ENCODE measurements around the gene CFAP410. TPM values are rescaled to one million over a fixed set of nuclear protein-coding genes. Genes with fewer than 3 reads are reported as not detected.
A peak's percentile ranks its signal among the peaks of the same experiment; 100 is the strongest.
"Not testable (repeated sequence)": the region's sequence is repeated elsewhere in the genome, so short reads cannot be mapped to it uniquely, and the experiment has no call there.

CFAP410 gene
- total RNA-seq, 1 donor from 2014 or later: 9.6 TPM

DNA sequence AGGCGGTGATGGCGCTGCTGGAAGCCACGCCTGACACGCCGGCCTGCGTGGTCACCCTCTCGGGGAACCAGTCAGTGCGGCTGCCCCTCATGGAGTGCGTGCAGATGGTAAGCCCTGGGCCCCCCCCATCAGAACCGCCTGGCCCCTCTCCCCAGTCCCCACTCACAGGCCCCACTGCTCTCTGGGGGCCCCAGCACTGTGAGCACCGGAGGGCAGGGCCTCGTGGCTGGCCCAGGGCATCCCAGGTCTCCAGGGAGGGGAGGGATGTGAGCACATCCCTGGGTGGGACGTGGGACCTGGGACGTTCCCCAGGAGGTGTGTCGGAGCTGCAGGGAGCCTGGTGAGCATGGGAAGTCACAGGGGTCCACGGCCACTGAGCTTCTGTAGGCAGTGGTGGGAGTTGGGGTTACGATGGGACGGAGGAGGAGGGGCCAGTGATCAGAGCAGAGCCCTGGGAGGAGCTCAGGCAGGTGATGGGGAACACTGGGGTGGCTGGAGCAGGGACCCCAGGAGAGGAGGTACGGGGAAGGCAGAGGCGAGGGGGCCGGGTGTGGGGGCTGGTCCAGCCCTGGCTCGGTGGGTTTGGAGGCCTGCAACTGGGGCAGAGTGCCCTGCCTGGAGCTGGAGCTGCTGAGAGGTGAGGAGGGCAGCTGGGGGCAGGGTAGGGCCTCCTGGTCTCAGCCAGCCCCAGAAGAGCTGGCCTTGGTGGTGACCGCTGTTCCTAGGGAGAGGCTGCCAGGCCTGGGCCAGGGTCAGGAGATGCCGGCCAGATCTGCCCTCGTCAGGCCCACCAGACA is 20.5 kb downstream of the CFAP410 start:
- no peak for DNase-seq (ENCODE audit: low read depth, low spot score)

DNA sequence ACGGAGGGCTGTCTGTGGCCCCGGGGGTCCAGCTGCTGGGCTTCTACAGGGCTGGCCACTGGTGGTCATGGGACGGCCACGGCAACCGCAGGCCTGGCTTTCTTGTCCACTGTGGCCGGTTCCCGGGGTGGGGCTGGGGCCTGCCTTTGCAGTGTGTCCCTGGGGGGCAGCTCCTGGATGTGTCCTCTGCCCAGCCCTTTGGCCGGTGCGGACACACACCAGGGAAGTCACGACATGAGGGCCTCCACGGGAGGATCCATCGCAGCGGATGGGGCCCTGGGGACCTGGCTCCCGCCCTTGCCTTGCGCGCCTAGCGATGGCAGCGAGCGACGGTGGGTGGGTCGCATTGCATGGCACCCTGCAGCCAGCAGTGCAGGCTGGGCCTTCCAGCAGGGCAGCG is 21.3 kb downstream of the CFAP410 start:
- DNase-seq (ENCODE audit: low read depth, low spot score): no peak

DNA sequence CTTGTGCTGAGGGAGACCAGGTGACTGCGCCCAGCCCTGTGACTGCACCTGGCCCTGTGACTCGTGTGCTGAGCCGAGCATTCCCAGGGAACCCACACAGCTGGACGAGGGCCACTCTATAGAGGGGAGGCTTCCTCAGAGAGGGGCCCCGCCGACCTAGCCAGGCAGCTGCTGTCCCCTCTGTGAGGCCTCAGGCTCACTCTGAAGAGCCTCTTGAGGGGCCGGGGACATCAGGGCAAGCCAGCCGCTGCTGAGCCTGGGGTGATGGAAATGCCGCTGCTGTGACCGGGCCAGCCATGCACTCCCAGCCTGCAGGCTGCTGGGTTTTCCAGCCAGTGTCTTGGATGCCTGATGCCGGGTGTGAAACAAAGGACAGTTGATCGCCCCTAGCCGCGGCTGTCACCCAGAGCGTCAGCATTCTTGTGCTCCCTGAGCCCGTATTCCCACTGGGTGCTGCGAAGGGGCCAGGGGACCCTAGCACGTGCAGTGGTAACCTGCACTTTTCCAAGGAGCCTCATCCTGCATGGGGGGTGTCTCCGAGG is 21.9 kb downstream of the CFAP410 start:
- DNase-seq (ENCODE audit: low read depth, low spot score): no peak

DNA sequence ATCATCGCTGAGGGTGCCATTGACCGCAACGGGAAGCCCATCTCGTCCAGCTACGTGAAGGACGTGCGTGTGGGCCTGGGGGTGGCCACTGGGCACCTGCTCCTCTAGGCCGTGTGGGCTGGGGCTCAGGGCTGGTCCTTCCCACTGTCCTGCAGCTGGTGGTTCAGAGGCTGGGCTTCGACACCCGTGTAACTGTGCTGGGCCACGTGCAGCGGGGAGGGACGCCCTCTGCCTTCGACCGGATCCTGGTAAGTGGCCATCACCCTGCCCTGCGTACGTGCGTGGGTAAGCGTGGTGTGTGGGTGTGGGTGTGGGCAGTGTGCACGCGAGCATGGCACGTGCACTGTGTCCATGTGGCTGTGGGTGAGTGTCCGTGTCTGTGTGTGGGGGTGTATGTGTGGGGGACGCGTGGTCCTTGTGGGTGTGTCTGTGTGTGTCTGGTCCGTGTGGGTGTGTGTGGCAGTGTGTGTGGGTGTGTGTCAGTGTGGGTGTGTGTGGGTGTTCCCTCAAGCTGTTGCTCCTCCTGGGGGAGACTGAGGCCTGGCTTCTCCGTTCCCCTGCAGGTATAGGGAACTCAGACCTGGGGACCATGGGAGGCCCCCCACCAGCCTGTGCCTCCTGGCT is 22.8 kb downstream of the CFAP410 start:
- no peak for DNase-seq (ENCODE audit: low read depth, low spot score)

DNA sequence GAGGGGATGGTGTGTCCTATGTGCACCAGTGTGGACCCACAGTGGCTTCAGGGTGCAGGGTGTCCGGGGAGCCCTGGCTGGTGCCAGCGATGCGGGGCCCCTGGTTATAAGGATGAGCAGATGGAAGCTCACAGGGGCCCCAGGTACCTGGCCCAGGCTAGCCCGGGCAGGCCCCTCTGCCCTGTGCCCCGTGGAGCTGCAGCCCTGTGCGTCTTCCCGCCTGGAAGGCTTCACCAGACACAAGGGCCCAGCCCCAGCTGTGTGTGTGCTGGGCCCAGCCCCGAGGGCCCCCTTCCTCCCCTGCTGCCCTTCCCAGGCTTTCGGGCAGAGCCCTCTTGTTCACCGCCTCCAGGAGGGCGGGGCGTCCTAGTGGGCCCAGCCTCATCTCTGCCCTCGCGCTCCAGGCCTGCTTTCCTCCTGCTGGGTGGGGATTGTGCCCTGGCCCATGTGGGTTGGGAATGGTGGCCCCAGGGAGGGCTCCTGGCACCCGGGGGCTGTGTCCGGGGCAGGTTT is 23.4 kb downstream of the CFAP410 start:
- no peak for DNase-seq (ENCODE audit: low read depth, low spot score)

DNA sequence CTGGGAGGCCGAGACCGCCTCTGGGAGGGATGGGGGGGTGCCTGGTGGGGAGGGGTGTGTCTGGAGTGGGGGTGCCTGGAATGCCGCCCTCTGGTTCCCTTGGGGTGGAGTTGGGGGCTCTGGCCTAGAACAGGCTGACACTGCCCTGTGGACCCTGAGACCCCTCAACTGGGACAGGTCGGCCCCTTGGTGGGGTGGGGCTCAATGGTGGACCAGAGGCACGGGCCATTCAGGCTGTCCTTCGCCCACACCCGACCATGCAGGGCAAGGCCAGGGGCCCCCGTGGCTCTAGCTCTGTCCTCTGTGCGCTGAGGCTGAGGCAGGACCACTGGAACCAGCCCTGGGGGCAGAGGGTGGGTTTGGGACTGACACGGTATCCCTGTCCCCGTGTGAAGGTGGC is 24.6 kb downstream of the CFAP410 start:
- no peak for DNase-seq (ENCODE audit: low read depth, low spot score)

DNA sequence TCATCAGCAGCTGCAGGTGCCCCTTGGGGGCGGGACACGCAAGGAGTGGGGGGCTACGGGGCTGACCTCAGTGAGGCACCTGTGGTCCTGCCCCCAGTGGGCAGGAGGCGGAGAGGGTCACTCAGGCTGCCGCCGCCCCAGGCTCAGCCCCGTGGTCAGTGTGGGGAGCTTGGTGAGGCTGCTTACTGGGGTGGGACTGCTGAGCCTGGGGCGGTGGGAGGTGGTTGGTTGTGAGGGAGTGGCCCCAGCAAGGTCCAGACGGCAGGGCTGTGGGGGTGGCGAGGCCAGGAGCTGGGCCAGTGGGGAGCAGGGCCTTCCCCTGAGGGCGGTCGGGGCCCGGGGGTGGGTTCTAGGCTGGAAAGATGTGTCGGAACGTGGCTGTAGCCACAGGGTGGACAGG is 25.1 kb downstream of the CFAP410 start:
- no peak for DNase-seq (ENCODE audit: low read depth, low spot score)

DNA sequence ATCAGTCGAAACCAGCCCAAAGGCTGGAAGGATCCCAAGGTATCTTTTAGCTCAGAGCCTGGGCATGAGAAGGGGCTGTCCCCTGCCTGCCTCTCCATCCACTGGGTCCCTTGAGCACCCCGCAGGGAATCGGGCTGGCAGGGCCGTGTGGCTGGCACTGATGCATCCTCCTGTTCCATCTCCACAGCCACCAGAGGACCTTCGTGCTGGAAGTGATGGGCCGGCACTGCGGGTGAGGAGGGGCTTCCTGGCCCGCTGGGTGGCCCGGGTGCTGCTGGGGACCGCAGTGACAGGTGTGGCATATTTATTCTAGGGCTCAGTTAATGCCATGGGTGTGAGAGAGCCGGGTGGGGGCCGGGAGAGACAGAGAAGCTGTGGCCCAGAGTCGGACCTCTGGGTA is 25.7 kb downstream of the CFAP410 start:
- no peak for DNase-seq (ENCODE audit: low read depth, low spot score)

DNA sequence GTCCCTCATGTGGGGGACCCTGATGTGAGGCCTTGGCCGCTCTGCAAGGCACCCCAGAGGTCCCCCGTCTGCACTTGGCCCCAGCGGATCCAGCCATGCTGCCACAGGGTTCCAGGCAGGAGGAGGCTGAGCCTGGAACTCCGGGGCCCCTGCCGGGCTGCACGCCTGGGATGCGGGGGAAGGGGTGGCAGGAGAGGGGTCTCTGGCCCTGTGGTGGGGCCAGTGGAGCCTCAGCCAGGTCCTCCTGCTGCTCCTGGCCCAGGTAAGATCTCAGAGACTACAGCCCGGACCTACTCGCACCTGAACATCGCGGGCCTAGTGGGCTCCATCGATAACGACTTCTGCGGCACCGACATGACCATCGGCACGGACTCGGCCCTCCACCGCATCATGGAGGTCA is 26.5 kb downstream of the CFAP410 start:
- DNase-seq (ENCODE audit: low read depth, low spot score): no peak

DNA sequence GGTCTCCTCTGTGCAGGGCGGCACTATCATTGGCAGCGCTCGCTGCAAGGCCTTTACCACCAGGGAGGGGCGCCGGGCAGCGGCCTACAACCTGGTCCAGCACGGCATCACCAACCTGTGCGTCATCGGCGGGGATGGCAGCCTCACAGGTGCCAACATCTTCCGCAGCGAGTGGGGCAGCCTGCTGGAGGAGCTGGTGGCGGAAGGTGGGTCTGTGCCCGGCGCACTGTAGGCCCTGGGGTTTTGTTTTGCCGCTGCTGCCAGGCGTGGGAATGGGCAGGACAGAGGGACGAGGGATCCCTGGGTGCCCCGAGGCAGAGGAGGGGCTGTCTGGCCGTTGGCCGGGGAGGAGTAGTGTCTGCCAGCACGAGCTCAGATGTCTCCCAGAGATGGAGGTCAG is 27.1 kb downstream of the CFAP410 start:
- no peak for DNase-seq (ENCODE audit: low read depth, low spot score)

DNA sequence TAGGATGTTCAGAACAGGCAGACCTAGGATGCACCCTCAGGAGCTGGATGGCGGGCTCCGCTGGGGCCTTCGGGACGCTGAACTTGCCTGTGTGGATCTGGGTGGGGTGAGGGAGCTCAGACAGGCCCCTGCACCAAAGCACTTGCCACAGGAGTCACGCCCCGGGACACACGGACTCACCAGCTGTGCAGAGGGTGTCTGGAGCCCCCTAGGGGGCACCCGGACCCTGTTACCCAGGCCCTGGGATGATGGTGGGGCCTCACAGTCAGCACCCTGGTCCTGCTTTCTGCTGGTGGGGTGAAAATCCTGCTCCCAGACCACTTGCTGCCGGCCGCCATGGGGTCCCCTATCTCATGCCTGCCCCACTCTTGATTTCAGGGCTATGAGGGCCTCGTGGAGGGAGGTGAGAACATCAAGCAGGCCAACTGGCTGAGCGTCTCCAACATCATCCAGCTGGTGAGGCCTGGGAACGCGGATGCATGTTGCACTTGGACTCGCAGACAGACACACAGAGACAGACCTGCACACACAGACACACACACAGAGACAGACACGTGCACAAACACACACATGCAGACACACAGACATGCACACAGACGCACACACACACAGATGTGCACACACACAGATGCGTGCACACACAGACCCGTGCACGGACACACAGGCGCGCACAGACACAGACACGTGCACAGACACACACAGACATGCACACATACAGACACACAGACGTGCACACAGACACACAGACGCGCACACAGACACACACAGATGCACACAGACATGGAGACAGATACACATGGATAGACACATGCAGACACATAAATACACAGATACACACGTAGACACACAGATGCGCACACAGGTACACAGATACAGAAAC is 28.3 kb downstream of the CFAP410 start:
- DNase-seq (ENCODE audit: low read depth, low spot score): no peak

DNA sequence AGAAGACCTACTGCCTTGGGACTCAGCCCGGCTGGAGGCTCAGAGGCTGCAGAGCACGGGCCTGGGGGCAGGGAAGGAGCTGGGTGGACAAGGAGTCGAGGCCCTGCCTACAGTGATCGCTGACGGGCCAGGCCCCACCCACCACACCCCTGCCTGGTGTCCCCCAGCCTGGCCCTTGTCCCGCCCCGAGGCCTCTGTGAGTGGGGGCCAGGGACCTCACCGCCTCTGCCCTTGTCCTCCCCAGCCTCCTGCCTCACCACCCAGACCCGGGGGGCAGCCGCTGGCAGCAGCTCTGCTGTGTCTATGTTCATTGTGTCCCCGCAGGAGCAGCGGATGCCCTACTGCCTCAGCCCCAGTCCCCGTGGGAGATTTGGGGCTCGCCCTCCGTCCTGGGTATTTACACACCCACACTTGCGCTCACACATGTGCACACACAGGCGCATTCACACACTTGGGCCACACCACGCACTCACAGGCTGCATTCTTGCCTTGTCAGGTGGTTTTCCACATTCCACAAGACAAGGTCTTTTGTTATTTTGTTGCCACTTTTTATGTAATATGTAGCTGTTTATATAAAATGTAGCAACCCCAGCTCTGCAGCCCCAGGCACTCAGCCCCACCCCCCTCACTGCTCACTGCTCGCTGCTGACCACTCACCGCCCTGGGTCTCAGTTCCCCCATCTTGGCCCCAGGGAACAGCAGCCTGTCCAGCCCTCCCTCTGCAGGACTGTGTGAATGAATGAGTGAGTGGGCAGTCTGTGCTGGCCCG is 32.1 kb downstream of the CFAP410 start:
- DNase-seq (ENCODE audit: low read depth, low spot score): no peak

DNA sequence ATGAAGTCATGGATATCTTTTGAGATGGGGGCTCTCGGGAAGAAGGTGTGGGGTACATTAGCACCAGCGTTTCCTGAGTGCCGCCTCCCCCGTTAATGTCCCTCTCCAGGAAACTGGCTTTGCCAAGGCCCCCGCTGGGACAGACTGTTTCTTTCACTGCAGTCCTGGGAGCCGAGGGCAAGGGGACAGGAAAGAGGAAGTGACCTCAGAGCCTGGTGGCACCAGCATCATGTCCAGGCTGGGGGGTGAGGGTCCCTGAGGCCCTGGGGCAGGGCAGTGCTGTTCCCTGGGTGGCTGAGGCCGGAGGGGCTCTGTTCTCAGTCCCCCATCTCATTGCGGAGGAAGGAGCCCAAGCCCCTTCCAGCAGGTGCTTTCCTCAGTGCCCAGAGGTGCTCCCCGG is 33.5 kb downstream of the CFAP410 start:
- DNase-seq (ENCODE audit: low read depth, low spot score): no peak

DNA sequence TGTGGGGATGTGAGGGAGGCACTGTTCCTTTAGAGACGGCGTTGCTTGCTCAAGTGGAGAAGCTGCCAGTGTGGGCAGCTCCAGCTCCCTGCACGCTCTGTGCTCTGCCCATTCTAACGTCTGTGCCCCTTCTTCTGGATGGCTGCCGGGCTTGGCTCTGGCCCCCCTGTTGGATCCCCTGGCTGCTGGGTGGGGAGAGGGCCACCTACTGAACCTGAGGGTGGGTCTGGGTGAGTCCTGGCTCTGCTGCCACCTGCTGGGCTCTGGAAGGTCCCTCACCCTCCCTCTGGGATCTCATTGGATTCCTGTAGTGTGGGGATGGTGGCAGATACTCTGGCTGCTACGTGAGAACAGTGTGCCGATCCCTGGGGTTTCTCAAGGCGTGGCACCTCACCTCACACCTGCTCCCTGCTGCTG is 34.3 kb downstream of the CFAP410 start:
- DNase-seq (ENCODE audit: low read depth, low spot score): peak; percentile 10

DNA sequence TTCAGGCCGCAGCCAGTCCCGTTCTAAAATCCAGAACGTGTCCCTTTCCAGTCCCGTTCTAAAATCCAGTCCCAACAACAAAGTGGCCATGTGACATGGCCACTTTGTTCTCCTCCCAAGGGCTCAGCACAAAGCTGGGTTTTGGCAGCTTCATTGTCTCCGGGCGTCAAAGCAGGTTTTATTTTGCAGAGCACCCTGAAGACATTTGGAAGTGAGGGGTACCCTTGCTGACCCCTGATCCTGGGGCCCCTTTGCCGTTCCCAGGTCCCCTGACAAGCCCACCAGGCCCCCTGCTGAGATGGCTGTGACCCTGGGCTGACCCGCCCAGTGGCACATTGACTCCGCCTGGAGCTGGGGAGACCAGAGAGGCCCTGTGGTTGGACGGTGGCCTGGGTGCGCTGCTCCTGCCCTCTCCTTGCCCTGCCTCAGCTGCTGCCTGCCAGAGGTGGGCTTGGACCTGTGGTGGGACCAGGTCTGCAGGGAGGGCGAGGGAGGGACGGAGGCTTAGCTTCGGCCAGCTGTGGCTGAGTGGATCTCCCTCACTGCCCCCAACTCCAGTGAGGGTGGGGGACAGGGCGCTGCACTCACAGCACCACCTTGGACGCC is 35.1 kb downstream of the CFAP410 start:
- DNase-seq (ENCODE audit: low read depth, low spot score): no peak

DNA sequence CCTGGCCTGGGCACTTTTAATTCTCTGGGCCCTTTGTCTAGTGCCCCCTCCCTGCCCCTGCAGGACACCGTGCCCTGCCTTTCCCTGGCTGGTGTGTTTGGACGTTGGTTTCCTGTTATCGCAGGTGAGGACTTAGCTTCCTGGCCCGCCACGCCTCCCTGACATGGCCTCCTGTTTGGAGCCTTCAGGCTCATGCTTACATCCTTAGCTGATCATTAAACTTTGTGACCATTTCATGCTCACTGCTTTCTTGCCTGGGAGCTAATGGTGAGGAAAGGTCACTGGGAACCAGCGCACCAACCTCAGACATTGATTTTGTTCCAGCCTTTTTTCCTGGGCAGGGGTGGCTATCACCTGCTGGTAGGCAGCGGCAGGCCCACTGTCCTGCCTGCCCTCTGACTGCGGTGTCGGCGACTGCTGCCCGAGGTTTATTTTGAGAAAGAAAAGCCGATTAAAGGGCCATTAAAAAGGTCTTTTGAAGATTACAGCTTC is 35.7 kb downstream of the CFAP410 start:
- no peak for DNase-seq (ENCODE audit: low read depth, low spot score)

DNA sequence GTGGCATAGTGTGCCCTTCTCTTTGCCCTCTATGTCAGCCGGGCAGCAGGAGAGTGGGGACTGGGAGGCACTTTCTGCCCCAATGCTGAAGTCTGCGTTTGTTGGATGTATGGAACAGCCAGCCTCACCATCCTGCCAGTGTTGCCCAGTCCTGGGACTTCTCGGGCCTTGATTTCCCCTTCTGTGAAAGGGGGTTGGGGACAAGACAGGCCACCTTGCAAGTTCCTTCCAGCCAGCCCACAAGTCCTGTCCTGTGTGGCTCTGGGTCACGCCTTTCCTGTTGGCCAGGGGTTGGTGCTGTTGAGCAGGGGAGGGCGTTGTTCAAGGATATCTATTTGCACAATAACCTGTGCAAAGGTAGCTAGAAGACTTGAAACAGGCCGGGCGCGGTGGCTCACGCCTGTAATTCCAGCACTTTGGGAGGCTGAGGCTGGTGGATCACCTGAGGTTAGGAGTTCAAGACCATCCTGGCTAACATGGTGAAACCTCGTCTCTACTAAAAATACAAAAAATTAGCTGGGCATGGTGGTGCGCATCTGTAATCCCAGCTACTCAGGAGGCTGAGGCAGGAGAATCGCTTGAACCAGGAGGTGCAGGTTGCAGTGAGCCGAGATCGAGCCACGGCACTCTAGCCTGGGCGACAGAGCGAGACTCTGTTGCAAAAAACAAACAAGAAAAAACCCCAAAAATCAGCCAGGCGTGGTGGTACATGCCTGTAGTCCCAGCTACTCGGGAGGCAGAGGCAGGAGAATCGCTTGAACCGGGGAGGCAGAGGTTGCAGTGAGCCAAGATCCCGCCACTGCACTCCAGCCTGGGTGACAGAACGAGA is 36.4 kb downstream of the CFAP410 start:
- DNase-seq (ENCODE audit: low read depth, low spot score): not testable (repeated sequence)

DNA sequence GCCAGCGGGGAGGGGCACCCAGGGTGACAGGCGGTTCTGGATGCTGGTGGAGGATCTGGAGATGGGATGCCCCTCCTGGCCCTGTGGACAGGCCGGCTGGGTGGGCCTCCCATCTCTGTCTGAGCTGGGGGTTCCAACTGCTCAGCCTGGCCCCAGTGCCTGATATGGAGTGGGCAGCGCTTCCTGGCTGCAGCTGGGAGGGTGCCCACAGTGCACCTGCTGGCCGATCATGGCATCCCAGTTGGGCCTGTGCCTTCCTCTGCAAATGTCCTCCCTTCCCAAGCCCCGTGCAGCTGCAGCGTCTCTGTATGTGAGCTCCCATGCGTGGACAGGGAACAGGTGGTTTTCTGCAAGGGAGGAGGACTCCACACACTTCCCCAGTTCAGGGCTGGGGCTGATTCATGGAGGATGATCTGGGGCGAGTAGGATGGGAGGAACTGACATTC is 37.2 kb downstream of the CFAP410 start:
- DNase-seq (ENCODE audit: low read depth, low spot score): no peak

DNA sequence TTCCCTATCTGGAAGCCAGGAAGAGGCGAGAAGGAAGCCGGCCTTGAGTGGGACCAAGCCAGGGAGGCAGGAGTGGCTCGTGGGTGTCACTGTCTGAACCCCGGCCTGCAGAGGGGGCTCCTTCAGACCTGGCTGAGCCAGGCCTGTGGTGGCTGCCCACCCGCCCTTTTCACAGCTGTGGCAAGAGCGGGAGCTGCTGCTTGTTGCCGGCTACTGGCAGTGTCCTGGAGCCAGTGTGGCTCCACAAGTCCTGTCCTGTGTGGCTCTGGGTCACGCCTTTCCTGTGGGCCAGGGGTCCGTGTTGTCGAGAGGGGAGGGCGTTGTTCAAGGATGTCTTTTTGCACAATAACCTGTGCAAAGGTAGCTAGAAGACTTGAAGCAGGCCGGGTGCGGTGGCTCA is 38.0 kb downstream of the CFAP410 start:
- DNase-seq (ENCODE audit: low read depth, low spot score): no peak

All from pulmonary artery endothelial cell (primary cell).